ENCODE results near the gene FCGR3B.
"Not testable (repeated sequence)": the region's sequence is repeated elsewhere in the genome, so short reads cannot be mapped to it uniquely, and the experiment has no call there.

FCGR3B gene

GRCh38 chr1:161626445-161627146 is 4.4 kb downstream of the FCGR3B start:
- H3K4me3 ChIP-seq; H3K27ac ChIP-seq; H3K9ac ChIP-seq (ENCODE audit: insufficient read length); H3K9me3 ChIP-seq (ENCODE audit: low read depth, low read length); DNase-seq (ENCODE audit: low read depth, low spot score); H3K36me3 ChIP-seq (ENCODE audit: insufficient read depth, low read length): not testable (repeated sequence)

GRCh38 chr1:161624605-161625004 is 6.4 kb downstream of the FCGR3B start:
- not testable (repeated sequence) for H3K4me3 ChIP-seq; DNase-seq (ENCODE audit: low read depth, low spot score); H3K9ac ChIP-seq (ENCODE audit: insufficient read length); H3K27ac ChIP-seq; H3K36me3 ChIP-seq (ENCODE audit: insufficient read depth, low read length); H3K9me3 ChIP-seq (ENCODE audit: low read depth, low read length)

- not testable (repeated sequence) for H3K9ac ChIP-seq (ENCODE audit: insufficient read length); H3K4me3 ChIP-seq; DNase-seq (ENCODE audit: low read depth, low spot score); H3K27ac ChIP-seq; H3K36me3 ChIP-seq (ENCODE audit: insufficient read depth, low read length); H3K9me3 ChIP-seq (ENCODE audit: low read depth, low read length)
These were observed 7.5 kb downstream of the FCGR3B start for GRCh38 chr1:161623401-161624051.

GRCh38 chr1:161622054-161622453 is 8.9 kb downstream of the FCGR3B start:
- not testable (repeated sequence) for H3K9me3 ChIP-seq (ENCODE audit: low read depth, low read length); H3K36me3 ChIP-seq (ENCODE audit: insufficient read depth, low read length); H3K9ac ChIP-seq (ENCODE audit: insufficient read length); H3K27ac ChIP-seq; H3K4me3 ChIP-seq; DNase-seq (ENCODE audit: low read depth, low spot score)

GRCh38 chr1:161621181-161622000 is 9.6 kb downstream of the FCGR3B start:
- H3K4me3 ChIP-seq: peak overlapping the region; percentile 77
- H3K36me3 ChIP-seq (ENCODE audit: insufficient read depth, low read length); DNase-seq (ENCODE audit: low read depth, low spot score); H3K9me3 ChIP-seq (ENCODE audit: low read depth, low read length): not testable (repeated sequence)
- H3K9ac ChIP-seq (ENCODE audit: insufficient read length): peak overlapping the region; percentile 60
- peak overlapping the region; percentile 42; the same call in 1 of the 2 replicates for H3K27ac ChIP-seq

- DNase-seq (ENCODE audit: low read depth, low spot score); H3K9me3 ChIP-seq (ENCODE audit: low read depth, low read length): not testable (repeated sequence)
These were observed 10.6 kb downstream of the FCGR3B start for GRCh38 chr1:161620399-161620798.

GRCh38 chr1:161618517-161618916 is 12.5 kb downstream of the FCGR3B start:
- not testable (repeated sequence) for H3K36me3 ChIP-seq (ENCODE audit: insufficient read depth, low read length); H3K4me3 ChIP-seq; H3K9me3 ChIP-seq (ENCODE audit: low read depth, low read length); DNase-seq (ENCODE audit: low read depth, low spot score); H3K27ac ChIP-seq; H3K9ac ChIP-seq (ENCODE audit: insufficient read length)

More at GRCh38 chr1:161620399-161620798, 10.6 kb downstream of the FCGR3B start:
- H3K9ac ChIP-seq (ENCODE audit: insufficient read length); H3K36me3 ChIP-seq (ENCODE audit: insufficient read depth, low read length); H3K27ac ChIP-seq: not testable (repeated sequence)
- peak overlapping the region; percentile 77 for H3K4me3 ChIP-seq

GRCh38 chr1:161616417-161616816 is 14.6 kb downstream of the FCGR3B start:
- H3K9me3 ChIP-seq (ENCODE audit: low read depth, low read length); H3K4me3 ChIP-seq; H3K36me3 ChIP-seq (ENCODE audit: insufficient read depth, low read length); H3K27ac ChIP-seq; DNase-seq (ENCODE audit: low read depth, low spot score); H3K9ac ChIP-seq (ENCODE audit: insufficient read length): not testable (repeated sequence)

GRCh38 chr1:161613142-161613514 is 17.8 kb downstream of the FCGR3B start:
- peak overlapping the region; percentile 72 for H3K4me3 ChIP-seq
- not testable (repeated sequence) for H3K36me3 ChIP-seq (ENCODE audit: insufficient read depth, low read length); H3K9ac ChIP-seq (ENCODE audit: insufficient read length); H3K9me3 ChIP-seq (ENCODE audit: low read depth, low read length); DNase-seq (ENCODE audit: low read depth, low spot score)
- peak overlapping the region; percentile 87 for H3K27ac ChIP-seq

GRCh38 chr1:161612322-161613141 is 18.4 kb downstream of the FCGR3B start:
- Histone ChIP-seq H3K4me3 (peak overlapping the region; percentile 77), H3K27ac (peak overlapping the region; percentile 87), H3K9ac (ENCODE audit: insufficient read length) (peak overlapping the region; percentile 64)
- DNase-seq (ENCODE audit: low read depth, low spot score): peak; percentile 75
- not testable (repeated sequence) for H3K9me3 ChIP-seq (ENCODE audit: low read depth, low read length); H3K36me3 ChIP-seq (ENCODE audit: insufficient read depth, low read length)

- not testable (repeated sequence) for DNase-seq (ENCODE audit: low read depth, low spot score); H3K9me3 ChIP-seq (ENCODE audit: low read depth, low read length); H3K27ac ChIP-seq; H3K36me3 ChIP-seq (ENCODE audit: insufficient read depth, low read length)
- Histone ChIP-seq H3K9ac (ENCODE audit: insufficient read length) (peak overlapping the region; percentile 59), H3K4me3 (peak overlapping the region; percentile 77)
These were observed 19.1 kb downstream of the FCGR3B start for GRCh38 chr1:161611866-161612321.

- H3K4me3 ChIP-seq; H3K9me3 ChIP-seq (ENCODE audit: low read depth, low read length); DNase-seq (ENCODE audit: low read depth, low spot score); H3K9ac ChIP-seq (ENCODE audit: insufficient read length); H3K27ac ChIP-seq; H3K36me3 ChIP-seq (ENCODE audit: insufficient read depth, low read length): not testable (repeated sequence)
These were observed 20.8 kb downstream of the FCGR3B start for GRCh38 chr1:161610198-161610597.

- H3K9ac ChIP-seq (ENCODE audit: insufficient read length); DNase-seq (ENCODE audit: low read depth, low spot score); H3K27ac ChIP-seq; H3K4me3 ChIP-seq; H3K36me3 ChIP-seq (ENCODE audit: insufficient read depth, low read length); H3K9me3 ChIP-seq (ENCODE audit: low read depth, low read length): not testable (repeated sequence)
These were observed 24.2 kb downstream of the FCGR3B start for GRCh38 chr1:161606541-161607336.
